Adipose tissue (tissue), 3 donors: Measurements from ENCODE around the gene YEATS4. TPM values are rescaled to one million over a fixed set of nuclear protein-coding genes. Genes with fewer than 3 reads are reported as not detected.

Experiments
- H3K27ac ChIP-seq: one replicate; pipeline ENCODE4 v1.5.1; 2013; ENCODE audit warnings: low read depth, low read length
- WGBS, 3 donors: extraction: QIAGEN DNeasy Blood & Tissue Kit; methylation state at CpG; one replicate each; pipeline ENCODE4 v1.1.7; 2013; 5-methylcytosine and 5-hydroxymethylcytosine counted together
- polyA plus RNA-seq, 3 donors: library from polyadenylated mRNA; stranded (reverse); fragments of 200-250 nt; gene quantifications; one replicate each; pipeline ENCODE4 v1.2.3, GENCODE V29; 2013
- donor health status: healthy with polysubstance abuse.
- donor health status: Bipolar disorder and iron deficiency.
- donor health status: healthy.

Gene YEATS4
- polyA plus RNA-seq, 3 donors = 11.8 to 15.3 (median 12.0) TPM

DNA sequence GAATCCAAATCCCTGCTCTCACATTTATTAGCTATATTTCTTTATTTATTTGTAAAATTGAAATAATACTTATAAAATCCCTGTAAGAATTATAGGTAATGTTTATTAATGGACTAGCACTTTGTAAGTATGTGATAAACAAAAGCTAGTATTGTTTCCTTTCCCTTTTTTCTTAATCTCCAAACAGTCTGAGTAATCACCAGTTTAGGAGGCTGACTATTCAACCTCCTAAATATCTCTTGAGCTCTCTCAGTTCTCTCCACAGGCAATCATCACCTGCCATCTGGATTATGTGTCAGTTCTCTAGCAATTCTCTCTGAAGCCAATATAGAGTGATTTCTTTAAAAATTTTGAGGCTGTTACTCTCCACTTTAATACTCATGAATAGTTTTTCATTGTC is 20.6 kb upstream of the YEATS4 start:
- no peak overlapping the region for H3K27ac ChIP-seq

DNA sequence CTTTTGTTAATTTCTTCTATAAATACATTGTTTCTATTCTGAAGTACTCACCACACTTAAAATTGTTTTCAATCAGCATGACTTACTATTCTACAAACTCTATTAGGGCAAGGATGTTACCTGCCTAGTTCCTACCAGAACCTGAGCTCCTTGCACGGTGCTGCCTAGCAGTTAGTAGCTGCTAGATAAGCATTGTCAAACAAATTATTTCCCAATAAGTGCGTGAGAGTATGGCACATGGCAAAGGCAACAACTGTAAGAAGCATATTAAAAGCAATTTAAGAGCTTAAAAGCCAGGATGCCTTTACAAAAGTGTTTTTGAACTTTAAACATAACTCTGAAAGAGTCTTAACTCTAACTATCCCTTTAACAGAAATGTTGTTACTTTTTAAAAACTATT is 19.5 kb upstream of the YEATS4 start:
- WGBS, 3 donors = 34 to 60% (median 50%) methylated on average over 2 of the region's 2 CpGs
- no peak overlapping the region for H3K27ac ChIP-seq

GRCh38 chr12:69341328-69341727 is 18.2 kb upstream of the YEATS4 start:
- 49 to 64% (median 50%) methylated on average over 5 of the region's 5 CpGs for WGBS, 3 donors
- no peak overlapping the region for H3K27ac ChIP-seq

DNA sequence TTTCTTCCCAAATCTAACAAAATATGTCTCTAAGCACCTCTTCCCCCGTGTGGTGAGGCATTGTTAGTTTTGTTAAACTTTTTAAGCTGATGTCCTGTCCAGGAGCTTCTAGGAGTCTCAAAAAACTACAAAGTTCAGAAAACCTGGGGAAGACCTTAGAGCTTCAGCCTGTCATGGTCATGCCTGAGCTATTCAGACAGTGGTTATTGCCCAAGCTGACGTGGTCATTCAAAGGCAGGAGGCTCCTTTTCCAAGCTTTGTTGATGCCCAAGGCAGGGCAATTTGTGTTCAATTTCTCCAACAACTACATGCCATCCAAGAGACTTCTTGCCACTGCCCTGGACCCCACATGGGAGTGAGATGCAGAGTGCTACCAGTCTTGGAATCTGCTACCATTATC is 17.1 kb upstream of the YEATS4 start:
- WGBS, 3 donors = 52 to 74% (median 54%) methylated on average over 2 of the region's 2 CpGs

DNA sequence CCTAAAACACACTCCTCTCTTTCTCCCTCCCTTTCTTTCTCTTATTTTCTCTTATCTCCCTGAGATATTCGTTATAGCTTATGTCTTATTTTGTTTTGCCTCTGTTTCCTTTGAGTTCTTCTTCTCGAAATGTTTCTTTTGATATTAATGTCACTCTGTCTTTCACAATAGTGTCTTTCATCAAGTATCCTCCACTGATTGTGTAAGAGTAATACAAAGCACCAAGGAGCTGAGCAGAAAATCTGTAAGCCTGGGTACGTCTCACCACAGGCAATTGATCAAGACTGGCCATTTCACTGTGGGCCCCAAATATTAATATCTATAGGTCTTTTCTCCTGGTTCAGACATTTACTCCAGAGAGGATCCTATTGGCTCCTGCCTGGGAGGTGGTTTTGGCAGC is 16.2 kb upstream of the YEATS4 start:
- 36 to 53% (median 50%) methylated on average over 3 of the region's 3 CpGs for WGBS, 3 donors
- H3K27ac ChIP-seq = no peak overlapping the region

More for the DNA sequence above, 17.1 kb upstream of the YEATS4 start:
- H3K27ac ChIP-seq = no peak overlapping the region

- 35 to 55% (median 50%) methylated on average over 3 of the region's 3 CpGs for WGBS, 3 donors
- H3K27ac ChIP-seq = no peak overlapping the region
These were observed 15.5 kb upstream of the YEATS4 start for GRCh38 chr12:69343885-69344612.

- WGBS, 3 donors = 64 to 96% (median 92%) methylated on average over 2 of the region's 2 CpGs
- no peak overlapping the region for H3K27ac ChIP-seq
These were observed 14.5 kb upstream of the YEATS4 start for GRCh38 chr12:69345077-69345476.

- 20 to 74% (median 74%) methylated on average over 1 of the region's 1 CpG for WGBS, 3 donors
- no peak overlapping the region for H3K27ac ChIP-seq
These were observed 13.8 kb upstream of the YEATS4 start for GRCh38 chr12:69345742-69346141.

- H3K27ac ChIP-seq = no peak within 1 kb of the TSS
- 57 to 64% (median 63%) methylated on average over 4 of the region's 4 CpGs for WGBS, 3 donors
These were observed 11.2 kb upstream of the YEATS4 start, which contains the start of gene LYZ for GRCh38 chr12:69348162-69348938. LYZ (plus strand) TSS chr12:69348381; CDS start chr12:69348409, 28 bp downstream.

GRCh38 chr12:69350002-69350626 is 9.4 kb upstream of the YEATS4 start:
- no peak overlapping the region for H3K27ac ChIP-seq
- 27 to 52% (median 47%) methylated on average over 2 of the region's 2 CpGs for WGBS, 3 donors

- whole genome bisulfite sequencing, 3 donors = 66 to 91% (median 77%) methylated on average over 1 of the region's 1 CpG
- no peak overlapping the region for H3K27ac ChIP-seq
These were observed 8.8 kb upstream of the YEATS4 start for GRCh38 chr12:69350777-69351176.

- no peak overlapping the region for H3K27ac ChIP-seq
- 63 to 85% (median 72%) methylated on average over 2 of the region's 2 CpGs for WGBS, 3 donors
These were observed 7.9 kb upstream of the YEATS4 start for GRCh38 chr12:69351462-69352236.

DNA sequence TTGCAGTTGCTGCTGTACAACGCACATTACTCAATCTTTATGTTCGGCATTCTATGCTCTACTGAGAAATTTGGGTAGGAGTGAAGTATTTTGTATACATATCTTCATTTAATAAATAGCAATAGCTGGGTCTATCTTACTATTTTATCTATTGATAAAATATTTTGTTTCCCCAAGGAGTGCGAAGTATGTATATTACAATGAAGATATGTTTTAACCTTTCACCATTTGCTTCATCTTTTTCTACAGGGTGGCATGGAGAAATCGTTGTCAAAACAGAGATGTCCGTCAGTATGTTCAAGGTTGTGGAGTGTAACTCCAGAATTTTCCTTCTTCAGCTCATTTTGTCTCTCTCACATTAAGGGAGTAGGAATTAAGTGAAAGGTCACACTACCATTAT is 6.6 kb upstream of the YEATS4 start:
- H3K27ac ChIP-seq = no peak overlapping the region
- 83 to 90% (median 88%) methylated on average over 5 of the region's 5 CpGs for WGBS, 3 donors

GRCh38 chr12:69354172-69354555 is 5.4 kb upstream of the YEATS4 start:
- WGBS, 3 donors = 76 to 96% (median 91%) methylated on average over 1 of the region's 1 CpG
- H3K27ac ChIP-seq = no peak overlapping the region

DNA sequence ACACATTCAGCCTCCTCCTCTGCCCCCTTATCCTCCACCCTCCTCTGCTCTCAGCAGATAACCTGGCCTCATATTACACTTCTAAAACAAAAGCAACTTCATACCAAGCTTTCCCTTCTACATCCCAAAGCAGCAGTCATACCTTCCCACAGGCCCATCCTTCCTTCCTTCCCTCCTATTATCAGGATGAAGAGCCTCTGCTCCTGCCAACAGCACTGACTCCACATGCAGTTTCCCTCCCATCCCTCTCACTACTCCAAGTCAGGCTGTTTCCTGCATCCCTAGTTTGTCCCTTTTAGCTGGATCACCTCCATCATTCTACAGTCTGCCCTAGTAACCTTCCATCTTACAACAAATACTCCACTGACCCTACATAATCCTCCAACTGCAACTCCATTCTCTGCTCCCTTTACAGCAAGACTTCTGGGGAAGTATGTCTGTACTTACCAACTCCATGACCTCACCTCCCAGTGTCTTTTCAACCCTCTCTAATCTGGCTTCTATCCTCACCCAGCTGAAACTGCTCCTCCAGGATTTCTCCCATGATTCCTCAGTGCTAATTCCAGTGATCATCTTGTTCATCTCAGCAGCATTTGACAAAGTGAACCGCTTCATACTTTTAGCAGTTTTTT is 4.9 kb upstream of the YEATS4 start:
- WGBS, 3 donors = 56 to 79% (median 75%) methylated on average over 1 of the region's 1 CpG
- H3K27ac ChIP-seq = no peak overlapping the region

- no peak overlapping the region for H3K27ac ChIP-seq
- 63 to 89% (median 65%) methylated on average over 2 of the region's 2 CpGs for WGBS, 3 donors
These were observed 4.0 kb upstream of the YEATS4 start for GRCh38 chr12:69355363-69356028.

DNA sequence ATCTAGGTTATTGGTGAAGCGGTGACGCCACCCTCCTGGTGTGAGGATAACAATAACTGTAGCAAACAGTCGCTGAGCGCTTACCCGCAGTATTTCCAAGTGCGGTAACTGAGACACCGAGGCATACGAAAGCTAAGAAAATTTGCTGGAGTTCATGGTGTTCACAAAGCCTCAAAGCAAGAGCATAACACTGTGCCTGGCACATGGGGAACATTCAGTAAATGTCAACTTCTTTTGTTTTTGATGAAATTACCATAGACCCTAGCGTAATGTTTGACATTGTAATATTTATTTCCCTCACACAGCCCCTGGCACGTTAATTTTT is 767 bp downstream of the YEATS4 start:
- no peak overlapping the region for H3K27ac ChIP-seq
- WGBS, 3 donors = 5 to 9% (median 5%) methylated on average over 10 of the region's 10 CpGs

GRCh38 chr12:69366796-69367195 is 7.3 kb downstream of the YEATS4 start:
- WGBS, 3 donors = 97 to 98% (median 97%) methylated on average over 5 of the region's 5 CpGs
- H3K27ac ChIP-seq = no peak overlapping the region
